DND-41 (cell line): ENCODE measurements around the gene SLC27A2.

Experiments
- CTCF ChIP-seq: IDR thresholded peaks from 2 replicates; pipeline ENCODE4 v1.5.1; 2012; ENCODE audit warnings: borderline replicate concordance, low read length, moderate library complexity, mild to moderate bottlenecking; ENCODE audit not compliant: poor library complexity, severe bottlenecking; ENCODE audit errors: extremely low read depth
- EZH2 ChIP-seq: IDR thresholded peaks from 3 replicates; pipeline ENCODE4 v1.6.1; 2012; ENCODE audit warnings: borderline replicate concordance, low read depth, mild to moderate bottlenecking, moderate library complexity, low read length, inconsistent platforms; ENCODE audit not compliant: severe bottlenecking

- TF ChIP-seq EZH2 (no peak), CTCF (no peak)
Observed at GRCh38 chr15:50249704-50250103, 67.7 kb downstream of the SLC27A2 start.
